ENCODE data around the gene MEIS2.

- TF ChIP-seq TCF12 (IDR thresholded peaks at IDR 0.05; ENCODE audit: low read depth) = no peak
- no peak for TF ChIP-seq MAX (IDR thresholded peaks at IDR 0.05)
- TF ChIP-seq TAF1 (IDR thresholded peaks at IDR 0.05; ENCODE audit: low read depth) = no peak
- no peak for TF ChIP-seq YY1 (IDR thresholded peaks at IDR 0.05; ENCODE audit: low read depth)
- TF ChIP-seq EP300 (IDR thresholded peaks at IDR 0.05; ENCODE audit: borderline replicate concordance) = no peak
- TF ChIP-seq NFIC (IDR thresholded peaks at IDR 0.05) = no peak
- no peak for TF ChIP-seq CEBPB (IDR thresholded peaks at IDR 0.05)
- no peak for TF ChIP-seq REST (IDR thresholded peaks at IDR 0.05; ENCODE audit: low read depth)
Measured at GRCh38 chr15:36924034-36924433, 176.3 kb downstream of the MEIS2 start.

All from Ishikawa (cell line).